Trophoblast cell (in vitro differentiated cells and primary cell): ENCODE data around the gene RAD51B.

Source experiments
- DNase-seq, 2 donors: peaks; one replicate each; pipeline ENCODE4 v3.0.0-alpha.2; 2016
- H2AFZ ChIP-seq: 2 replicates; pipeline ENCODE4 v1.6.1; 2013; ENCODE audit warnings: low read length, moderate library complexity, mild to moderate bottlenecking; ENCODE audit not compliant: insufficient read depth, poor library complexity
- H2AK5ac ChIP-seq: 2 replicates; pipeline ENCODE4 v1.6.1; 2013; ENCODE audit warnings: mild to moderate bottlenecking, low read length
- H2BK120ac ChIP-seq: 2 replicates; pipeline ENCODE4 v1.6.1; 2013; ENCODE audit warnings: low read length, mild to moderate bottlenecking, moderate library complexity; ENCODE audit not compliant: insufficient read depth, poor library complexity
- H2BK12ac ChIP-seq: 2 replicates; pipeline ENCODE4 v1.6.1; 2013; ENCODE audit warnings: mild to moderate bottlenecking, low read length, moderate library complexity
- H2BK5ac ChIP-seq: 2 replicates; pipeline ENCODE4 v1.6.1; 2013; ENCODE audit warnings: low read length, low read depth, moderate library complexity, mild to moderate bottlenecking; ENCODE audit not compliant: poor library complexity
- H3K14ac ChIP-seq: 2 replicates; pipeline ENCODE4 v1.6.1; 2013; ENCODE audit warnings: mild to moderate bottlenecking, low read length
- H3K18ac ChIP-seq: 2 replicates; pipeline ENCODE4 v1.6.1; 2013; ENCODE audit warnings: mild to moderate bottlenecking, low read length
- H3K23ac ChIP-seq: 2 replicates; pipeline ENCODE4 v1.6.1; 2013; ENCODE audit warnings: low read length
- H3K27ac ChIP-seq: 2 replicates; pipeline ENCODE4 v1.5.1; 2013; ENCODE audit warnings: low read depth, mild to moderate bottlenecking, inconsistent platforms, low read length, moderate library complexity
- H3K27me3 ChIP-seq: 2 replicates; pipeline ENCODE4 v1.6.1; 2013; ENCODE audit warnings: inconsistent platforms, mild to moderate bottlenecking, low read length, moderate library complexity; ENCODE audit not compliant: insufficient read depth
- H3K36me3 ChIP-seq, 2 experiments: 1 replicate in 1 of 2; 2 replicates in 1 of 2; pipeline ENCODE4 v1.6.1; 2013; ENCODE audit warnings: low read length in 2 of 2, mild to moderate bottlenecking in 2 of 2, moderate library complexity in 1 of 2; ENCODE audit not compliant: insufficient read depth in 2 of 2, control insufficient read depth in 1 of 2
- H3K4ac ChIP-seq: 2 replicates; pipeline ENCODE4 v1.6.1; 2013; ENCODE audit warnings: low read depth, mild to moderate bottlenecking, low read length, moderate library complexity
- H3K4me1 ChIP-seq, 2 experiments: 1 replicate in 1 of 2; 2 replicates in 1 of 2; pipeline ENCODE4 v1.6.1; 2013; ENCODE audit warnings: low read length in 2 of 2, mild to moderate bottlenecking in 2 of 2, moderate library complexity in 1 of 2; ENCODE audit not compliant: insufficient read depth in 2 of 2, control insufficient read depth in 1 of 2
- H3K4me2 ChIP-seq: 2 replicates; pipeline ENCODE4 v1.6.1; 2013; ENCODE audit warnings: inconsistent platforms, mild to moderate bottlenecking, low read length, moderate library complexity
- H3K4me3 ChIP-seq: 2 replicates; pipeline ENCODE4 v1.5.1; 2013; ENCODE audit warnings: mild to moderate bottlenecking, low read depth, low read length, inconsistent platforms
- H3K79me1 ChIP-seq: one replicate; pipeline ENCODE4 v1.6.1; 2013; ENCODE audit warnings: low read length
- H3K79me2 ChIP-seq: 2 replicates; pipeline ENCODE4 v1.6.1; 2013; ENCODE audit warnings: low read length, mild to moderate bottlenecking; ENCODE audit not compliant: control insufficient read depth, insufficient read depth, poor library complexity
- H3K9ac ChIP-seq: 2 replicates; pipeline ENCODE4 v1.6.1; 2013; ENCODE audit warnings: mild to moderate bottlenecking, low read length
- H3K9me3 ChIP-seq: 2 replicates; pipeline ENCODE4 v1.6.1; 2013; ENCODE audit warnings: low read depth, mild to moderate bottlenecking, control low read depth, inconsistent platforms, low read length; ENCODE audit not compliant: insufficient read depth
- H4K12ac ChIP-seq: 2 replicates; pipeline ENCODE4 v1.6.1; 2013; ENCODE audit warnings: low read depth, mild to moderate bottlenecking, low read length, moderate library complexity
- H4K8ac ChIP-seq: 2 replicates; pipeline ENCODE4 v1.6.1; 2013; ENCODE audit warnings: low read depth, mild to moderate bottlenecking, low read length, moderate library complexity
- H4K91ac ChIP-seq: one replicate; pipeline ENCODE4 v1.6.1; 2013; ENCODE audit warnings: low read depth, mild to moderate bottlenecking, low read length, moderate library complexity
- WGBS: extraction: QIAGEN DNeasy Blood & Tissue Kit; methylation state at CpG from one replicate; pipeline ENCODE4 v1.1.7; 2013; ENCODE audit warnings: missing lambda C conversion rate; ENCODE audit not compliant: insufficient read length, insufficient coverage; ENCODE audit errors: extremely low coverage; 5-methylcytosine and 5-hydroxymethylcytosine counted together

Gene RAD51B

GRCh38 chr14:68358500-68358899 is 538.9 kb downstream of the RAD51B start:
- DNase-seq: no peak
- Histone ChIP-seq H3K36me3 (no peaks in the 10 kb centered on the region), H3K9ac (no peak overlapping the region), H3K79me2 (no peaks in the 10 kb centered on the region), H3K23ac (no peak overlapping the region), H3K27ac (no peak overlapping the region), H2BK12ac (no peak overlapping the region), H3K4me2 (no peak overlapping the region), H2AFZ (no peak overlapping the region), H3K18ac (no peak overlapping the region), H3K9me3 (no peaks in the 10 kb centered on the region), H2BK120ac (no peak overlapping the region), H3K4me3 (no peak overlapping the region), H3K4me1 (peaks cover 4 to 8% of the 10 kb centered on the region in 2 experiments), H2AK5ac (no peak overlapping the region), H3K14ac (no peak overlapping the region), H2BK5ac (no peak overlapping the region), H3K27me3 (no peaks in the 10 kb centered on the region), H4K12ac (no peak overlapping the region), H3K79me1 (peaks cover 2% of the 10 kb centered on the region), H3K4ac (no peak overlapping the region), H4K91ac (no peak overlapping the region), H4K8ac (no peak overlapping the region)
- no CpG with 5 or more reads among the region's 1 CpG for WGBS

GRCh38 chr14:68359022-68359836 is 539.6 kb downstream of the RAD51B start:
- Histone ChIP-seq H3K79me1 (peaks cover 10% of the 10 kb centered on the region), H2BK120ac (no peak overlapping the region), H3K4me2 (no peak overlapping the region), H3K9me3 (no peaks in the 10 kb centered on the region), H2AK5ac (no peak overlapping the region), H3K79me2 (no peaks in the 10 kb centered on the region), H3K9ac (no peak overlapping the region), H4K8ac (peak overlapping the region; percentile 25), H3K23ac (no peak overlapping the region), H3K27me3 (no peaks in the 10 kb centered on the region), H3K4ac (no peak overlapping the region), H2AFZ (peak overlapping the region; percentile 5), H3K4me1 (peaks cover 10 to 15% of the 10 kb centered on the region in 2 experiments), H3K36me3 (no peaks in the 10 kb centered on the region), H3K18ac (no peak overlapping the region), H4K91ac (peak overlapping the region; percentile 1), H3K27ac (no peak overlapping the region), H3K14ac (peak overlapping the region; percentile 20), H3K4me3 (no peak overlapping the region), H2BK5ac (no peak overlapping the region), H2BK12ac (peak overlapping the region; percentile 69), H4K12ac (no peak overlapping the region)
- no peak for DNase-seq
- no CpG with 5 or more reads among the region's 12 CpGs for WGBS

GRCh38 chr14:68359837-68360552 is 540.4 kb downstream of the RAD51B start:
- Histone ChIP-seq H2BK12ac (peak overlapping the region; percentile 29), H2AK5ac (no peak overlapping the region), H3K9me3 (no peaks in the 10 kb centered on the region), H3K23ac (no peak overlapping the region), H3K9ac (no peak overlapping the region), H3K4me2 (no peak overlapping the region), H3K79me1 (peaks cover 16% of the 10 kb centered on the region), H3K27ac (no peak overlapping the region), H3K36me3 (no peaks in the 10 kb centered on the region), H4K8ac (peak overlapping the region; percentile 25), H4K91ac (peak overlapping the region; percentile 36), H3K4ac (no peak overlapping the region), H4K12ac (no peak overlapping the region), H3K27me3 (no peaks in the 10 kb centered on the region), H2AFZ (no peak overlapping the region), H3K14ac (peak overlapping the region; percentile 19), H3K18ac (no peak overlapping the region), H3K4me1 (peaks cover 16 to 22% of the 10 kb centered on the region in 2 experiments), H3K4me3 (no peak overlapping the region), H2BK5ac (no peak overlapping the region), H3K79me2 (no peaks in the 10 kb centered on the region), H2BK120ac (no peak overlapping the region)
- WGBS: no CpG with 5 or more reads among the region's 8 CpGs
- DNase-seq: peak in 1 of 2 donors; percentile 35

- no peak overlapping the region for H3K9ac ChIP-seq
- H4K8ac ChIP-seq: no peak overlapping the region
- no peak overlapping the region for H2AFZ ChIP-seq
- no peak overlapping the region for H3K18ac ChIP-seq
- H4K91ac ChIP-seq: peak overlapping the region; percentile 19
- H3K4me2 ChIP-seq: no peak overlapping the region
- no peaks in the 10 kb centered on the region for H3K27me3 ChIP-seq
- peak overlapping the region; percentile 24 for H2BK12ac ChIP-seq
- no peak overlapping the region for H3K14ac ChIP-seq
- DNase-seq: no peak
- no CpG with 5 or more reads among the region's 2 CpGs for WGBS
- H2BK5ac ChIP-seq: no peak overlapping the region
- no peak overlapping the region for H3K4ac ChIP-seq
- H3K79me1 ChIP-seq: peaks cover 18% of the 10 kb centered on the region
- no peak overlapping the region for H3K27ac ChIP-seq
- H4K12ac ChIP-seq: no peak overlapping the region
- H3K79me2 ChIP-seq: no peaks in the 10 kb centered on the region
- peaks cover 19 to 24% of the 10 kb centered on the region in 2 experiments for H3K4me1 ChIP-seq
- H3K4me3 ChIP-seq: no peak overlapping the region
- H3K9me3 ChIP-seq: no peaks in the 10 kb centered on the region
- no peak overlapping the region for H3K23ac ChIP-seq
- no peaks in the 10 kb centered on the region for H3K36me3 ChIP-seq
- H2BK120ac ChIP-seq: peak overlapping the region; percentile 61
- H2AK5ac ChIP-seq: no peak overlapping the region
Measured at GRCh38 chr14:68361231-68361630, 541.7 kb downstream of the RAD51B start.
